Upper lobe of right lung (tissue), 1 donor: ENCODE data around the gene CLDN15. TPM values are rescaled to one million over a fixed set of nuclear protein-coding genes. Genes with fewer than 3 reads are reported as not detected.
A peak's percentile ranks its signal among the peaks of the same experiment; 100 is the strongest.

Experiments
- ATAC-seq: fragments of 200-7000 bp; cut with Tn5 transposase; one replicate; pipeline ENCODE4 v1.9.1; 2020; ENCODE audit warnings: mild to moderate bottlenecking, moderate library complexity
- DNase-seq: peaks from one replicate; pipeline ENCODE4 v3.0.0-alpha.2; 2020
- H3K27ac ChIP-seq: fragments of 200-600 bp; one replicate; pipeline ENCODE4 v1.8.0; 2022
- H3K27me3 ChIP-seq: fragments of 200-600 bp; one replicate; pipeline ENCODE4 v1.8.0; 2022; ENCODE audit warnings: mild to moderate bottlenecking
- H3K36me3 ChIP-seq: fragments of 200-600 bp; one replicate; pipeline ENCODE4 v1.8.0; 2022
- H3K4me1 ChIP-seq: fragments of 200-600 bp; one replicate; pipeline ENCODE4 v1.8.0; 2022
- H3K4me3 ChIP-seq: fragments of 200-600 bp; one replicate; pipeline ENCODE4 v1.8.0; 2022; ENCODE audit warnings: mild to moderate bottlenecking
- H3K9me3 ChIP-seq: fragments of 200-600 bp; one replicate; pipeline ENCODE4 v1.8.0; 2022
- CTCF ChIP-seq: fragments of 200-600 bp; IDR thresholded peaks from one replicate; pipeline ENCODE4 v1.8.0; 2022; ENCODE audit warnings: antibody characterized with exemption
- intact Hi-C: fragments of 100-400 bp; cut with DNase I; formaldehyde crosslinking; loops from one replicate; pipeline ENCODE4 v1.11.0; 2022
- total RNA-seq: library from RNA; stranded (reverse); fragmentation: NEBNext Ultra II Directional; extraction: Animal tissue kit (Norgen Biotek cat#: 25700); gene quantifications from one replicate; pipeline ENCODE4 v1.2.1, GENCODE V29; 2021
- donor health status: DM: no; HTN: yes; CAD: no; lungs with severe emphysema.

Gene CLDN15
- total RNA-seq, 1 donor from 2014 or later, result 17.7 TPM

DNA sequence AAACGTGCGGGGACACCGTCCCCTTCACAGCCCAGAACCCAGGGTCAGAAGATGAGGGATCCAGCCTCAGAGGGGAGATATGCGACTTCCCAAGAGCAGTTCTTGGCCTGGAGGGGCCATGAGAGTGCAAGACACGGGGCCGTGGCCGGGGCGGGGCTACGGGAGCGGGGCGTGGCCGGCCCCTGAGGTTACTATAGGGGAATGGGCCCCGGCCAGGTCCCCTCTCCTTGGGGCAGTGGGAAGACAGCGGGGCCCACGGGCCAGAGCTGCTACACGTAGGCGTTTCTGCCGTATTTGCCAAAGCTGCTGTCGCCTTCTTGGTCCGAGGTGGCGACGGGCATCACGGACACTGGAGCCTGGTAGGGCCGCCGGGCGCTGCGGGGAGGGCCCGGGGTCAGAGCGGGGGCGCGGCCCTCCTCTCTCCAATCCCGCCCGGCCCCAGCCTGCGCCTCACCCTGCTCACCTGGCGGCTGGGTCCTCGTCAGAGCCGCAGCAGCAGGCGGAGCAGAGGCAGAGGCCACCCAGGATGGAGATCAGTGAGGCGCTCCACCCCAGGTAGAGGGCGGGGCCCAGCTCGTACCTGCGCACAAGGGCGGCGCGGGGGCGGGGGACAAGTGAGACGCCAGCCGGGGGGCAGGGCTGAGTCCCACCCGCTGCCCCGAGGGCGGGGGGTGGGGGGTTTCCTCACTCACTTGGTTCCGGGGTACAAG, 5.3 kb downstream of the CLDN15 start:
- H3K27ac ChIP-seq, result peak overlapping the region; percentile 37
- peaks cover 15% of the 10 kb centered on the region for H3K36me3 ChIP-seq
- no peaks in the 10 kb centered on the region for H3K27me3 ChIP-seq
- H3K9me3 ChIP-seq, result no peaks in the 10 kb centered on the region
- peak; percentile 84 for DNase-seq
- intact Hi-C loops, result no loop called here
- peak; percentile 88 for ATAC-seq
- peaks cover 5% of the 10 kb centered on the region for H3K4me1 ChIP-seq
- H3K4me3 ChIP-seq, result peak overlapping the region; percentile 44
- TF ChIP-seq CTCF, result no peak

DNA sequence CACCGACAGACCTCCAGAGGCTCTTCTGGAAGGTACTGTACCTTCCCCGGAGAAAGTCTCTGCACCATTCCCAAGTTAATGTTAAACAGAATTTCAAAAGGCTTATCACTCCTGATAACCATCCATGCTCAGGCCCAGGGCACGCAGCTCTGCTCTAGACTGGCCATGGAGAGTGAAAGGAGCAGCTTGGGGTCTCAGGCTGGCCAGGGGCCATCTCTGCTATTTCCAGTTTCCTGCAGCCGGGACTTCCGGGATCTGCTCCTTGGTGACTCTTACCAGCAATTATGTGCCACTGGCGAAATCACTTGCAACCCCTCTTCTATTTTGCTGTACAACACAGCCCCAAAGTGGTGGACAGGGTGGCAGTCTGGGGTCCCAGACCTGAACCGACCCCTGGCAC, 6.0 kb downstream of the CLDN15 start:
- ATAC-seq (no peak), DNase-seq (no peak)
- Histone ChIP-seq H3K9me3 (no peaks in the 10 kb centered on the region), H3K27me3 (no peaks in the 10 kb centered on the region), H3K4me1 (peaks cover 5% of the 10 kb centered on the region), H3K27ac (peak overlapping the region; percentile 37), H3K36me3 (peaks cover 15% of the 10 kb centered on the region), H3K4me3 (peak overlapping the region; percentile 44)
- intact Hi-C loops, result no loop called here
- TF ChIP-seq CTCF, result no peak

DNA sequence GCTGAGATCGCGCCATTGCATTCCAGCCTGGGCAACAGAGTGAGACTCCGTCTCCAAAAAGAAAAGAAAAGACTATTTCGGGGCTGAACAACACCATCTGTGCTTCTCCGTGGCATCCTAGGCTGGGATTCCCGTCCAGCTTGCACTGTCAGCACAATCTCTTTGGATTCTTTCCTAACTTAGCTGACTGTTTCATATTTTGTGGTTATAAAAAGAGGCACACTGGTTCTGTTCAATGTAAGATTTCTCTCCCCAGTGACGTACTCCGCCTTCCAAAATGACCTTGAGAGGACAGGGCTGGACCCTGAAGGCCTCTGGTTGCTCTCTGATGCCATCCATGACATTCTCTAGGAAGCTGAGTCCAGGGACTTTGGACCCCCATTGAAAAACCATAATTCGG, 10.9 kb downstream of the CLDN15 start:
- intact Hi-C loops, result no loop called here
- Histone ChIP-seq H3K27me3 (no peaks in the 10 kb centered on the region), H3K27ac (peak overlapping the region; percentile 26), H3K4me1 (peaks cover 4% of the 10 kb centered on the region), H3K36me3 (peaks cover 54% of the 10 kb centered on the region), H3K9me3 (no peaks in the 10 kb centered on the region), H3K4me3 (no peak overlapping the region)
- ATAC-seq (no peak), DNase-seq (no peak)
- no peak for TF ChIP-seq CTCF

DNA sequence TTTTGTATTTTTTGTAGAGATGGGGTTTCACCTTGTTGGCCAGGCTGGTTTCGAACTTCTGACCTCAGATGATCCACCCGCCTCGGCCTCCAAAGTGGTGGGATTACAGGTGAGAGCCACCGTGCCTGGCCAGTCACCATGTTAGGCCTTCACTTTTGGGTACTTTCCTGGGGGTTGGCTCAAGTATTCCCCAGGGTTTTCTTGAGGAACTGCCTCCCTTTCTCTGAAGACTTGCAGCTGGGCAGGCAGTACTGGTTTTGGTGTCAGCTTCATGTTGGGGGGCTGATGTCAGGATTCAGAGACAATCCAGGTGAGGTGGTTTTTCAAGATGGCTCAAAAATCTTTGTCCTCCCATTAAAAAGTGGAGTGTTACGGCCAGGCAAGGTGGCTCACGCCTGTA, 12.0 kb downstream of the CLDN15 start:
- no peak for TF ChIP-seq CTCF
- H3K27me3 ChIP-seq, result no peaks in the 10 kb centered on the region
- H3K27ac ChIP-seq, result no peak overlapping the region
- DNase-seq, result no peak
- peaks cover 59% of the 10 kb centered on the region for H3K36me3 ChIP-seq
- H3K4me1 ChIP-seq, result no peaks in the 10 kb centered on the region
- no peak for ATAC-seq
- no peaks in the 10 kb centered on the region for H3K9me3 ChIP-seq
- H3K4me3 ChIP-seq, result no peak overlapping the region
- intact Hi-C loops, result no loop called here

DNA sequence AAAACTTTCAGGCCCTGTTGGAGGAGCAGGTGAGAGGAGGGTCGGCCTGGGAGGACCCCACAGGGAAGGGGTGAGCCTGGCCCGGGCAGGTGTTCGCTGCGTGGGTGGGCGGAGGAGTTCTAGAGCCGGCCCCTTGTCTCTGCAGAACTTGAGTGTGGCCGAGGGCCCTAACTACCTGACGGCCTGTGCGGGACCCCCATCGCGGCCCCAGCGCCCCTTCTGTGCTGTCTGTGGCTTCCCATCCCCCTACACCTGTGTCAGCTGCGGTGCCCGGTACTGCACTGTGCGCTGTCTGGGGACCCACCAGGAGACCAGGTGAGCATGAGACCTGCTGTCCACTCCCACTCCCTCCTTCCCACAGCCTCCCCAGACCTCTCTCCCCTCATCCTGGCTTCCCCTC, 14.1 kb downstream of the CLDN15 start:
- peaks cover 53% of the 10 kb centered on the region for H3K36me3 ChIP-seq

More for the DNA sequence above, 14.1 kb downstream of the CLDN15 start:
- H3K4me3 ChIP-seq, result no peak overlapping the region
- ATAC-seq (peak; percentile 19), DNase-seq (no peak)
- intact Hi-C loops, result no loop called here
- no peak overlapping the region for H3K27ac ChIP-seq
- H3K27me3 ChIP-seq, result no peaks in the 10 kb centered on the region
- H3K9me3 ChIP-seq, result no peaks in the 10 kb centered on the region
- H3K4me1 ChIP-seq, result peaks cover 7% of the 10 kb centered on the region
- TF ChIP-seq CTCF, result no peak
